HG03064 (cell line): ENCODE results near the gene CNOT10.

Experiments used
- ATAC-seq: cut with Tn5 transposase; IDR thresholded peaks from one replicate; pipeline ENCODE4 v1.9.1; 2021; ENCODE audit warnings: low read depth; ENCODE audit not compliant: unreplicated experiment

The CNOT10 gene

GRCh38 chr3:32816439-32817256 lies 131.7 kb downstream of the CNOT10 start:
- ATAC-seq = no peak

- ATAC-seq = no peak
Observed at GRCh38 chr3:32817257-32817557, 132.2 kb downstream of the CNOT10 start.

- ATAC-seq = no peak
Observed at GRCh38 chr3:32817558-32818228, 132.7 kb downstream of the CNOT10 start, which contains the start of gene TRIM71. TRIM71 (plus strand) TSS chr3:32817997; CDS start chr3:32818081, 84 bp downstream.

GRCh38 chr3:32818229-32818969 lies 133.4 kb downstream of the CNOT10 start:
- no peak for ATAC-seq

- ATAC-seq = no peak
Observed at GRCh38 chr3:32818970-32819511, 134.1 kb downstream of the CNOT10 start.

- ATAC-seq = no peak
Observed at GRCh38 chr3:32819551-32820348, 134.8 kb downstream of the CNOT10 start.

- ATAC-seq = no peak
Observed at GRCh38 chr3:32820430-32820829, 135.4 kb downstream of the CNOT10 start.

GRCh38 chr3:32820971-32821685 lies 136.1 kb downstream of the CNOT10 start:
- no peak for ATAC-seq

GRCh38 chr3:32821686-32822296 lies 136.8 kb downstream of the CNOT10 start:
- ATAC-seq = no peak

GRCh38 chr3:32822609-32823498 lies 137.9 kb downstream of the CNOT10 start:
- no peak for ATAC-seq
